Uterus (tissue), 4 donors: ENCODE results near the gene APOF. TPM values are rescaled to one million over a fixed set of nuclear protein-coding genes. Genes with fewer than 3 reads are reported as not detected.
"Not testable (repeated sequence)": the region's sequence is repeated elsewhere in the genome, so short reads cannot be mapped to it uniquely, and the experiment has no call there.

Experiments
- DNase-seq, 2 donors: peaks; one replicate each; pipeline ENCODE4 v3.0.0-alpha.2; 2019 to 2020
- H3K27ac ChIP-seq, 2 donors: fragments of 200-600 bp; sonication (generic); 1 replicate in 1 of 2; 2 replicates in 1 of 2; pipeline ENCODE4 v1.5.1; 2016 to 2018
- H3K27me3 ChIP-seq, 2 donors: fragments of 200-600 bp; sonication (generic); one replicate each; pipeline ENCODE4 v1.5.1; 2018 to 2019; ENCODE audit warnings: control low read depth in 1 of 2
- H3K36me3 ChIP-seq, 2 donors: fragments of 200-600 bp; sonication (generic); one replicate each; pipeline ENCODE4 v1.5.1; 2019; ENCODE audit warnings: control low read depth in 1 of 2
- H3K4me1 ChIP-seq, 2 donors: fragments of 200-600 bp; sonication (generic); one replicate each; pipeline ENCODE4 v1.5.1; 2018 to 2019; ENCODE audit warnings: control low read depth in 1 of 2
- H3K4me3 ChIP-seq, 2 donors: fragments of 200-600 bp; sonication (generic); 1 replicate in 1 of 2; 2 replicates in 1 of 2; pipeline ENCODE4 v1.5.1; 2018 to 2019; ENCODE audit warnings: mild to moderate bottlenecking in 1 of 2
- H3K9me3 ChIP-seq, 2 donors: fragments of 200-600 bp; sonication (generic); one replicate each; pipeline ENCODE4 v1.5.1; 2019; ENCODE audit warnings: control low read depth in 1 of 2
- CTCF ChIP-seq, 4 experiments: fragments of 200-600 bp in 2 of 4; fragments of 450-650 bp in 2 of 4; sonication (generic) in 2 of 4; IDR thresholded peaks; one replicate each; pipeline ENCODE4 v1.5.1; 2016 to 2019; ENCODE audit warnings: antibody characterized with exemption in 4 of 4, mild to moderate bottlenecking in 2 of 4, moderate library complexity in 1 of 4
- POLR2A ChIP-seq, 2 donors: fragments of 450-650 bp; IDR thresholded peaks; one replicate each; pipeline ENCODE4 v1.6.1; 2016; ENCODE audit warnings: antibody characterized with exemption in 2 of 2, mild to moderate bottlenecking in 1 of 2, moderate library complexity in 1 of 2
- intact Hi-C: fragments of 100-400 bp; cut with DNase I; formaldehyde crosslinking; loops from one replicate; pipeline ENCODE4 v1.15.1; 2023; ENCODE audit warnings: low total_unique reads
- total RNA-seq, 4 donors: library from RNA; depleted of rRNA in 3 of 4; stranded (reverse); fragments of >200 nt in 3 of 4; gene quantifications; one replicate each; pipeline versions ENCODE4 v1.1.0 to v1.2.4, GENCODE V29; 2014 to 2023
- donor health status: DM: yes; HTN: yes; CAD: no.

The APOF gene
- total RNA-seq, 4 donors from 2014 or later = not detected

GRCh38 chr12:56346675-56347074, 16.0 kb downstream of the APOF start:
- Histone ChIP-seq H3K27ac (no peak overlapping the region), H3K36me3 (no peaks in the 10 kb centered on the region), H3K4me1 (no peaks in the 10 kb centered on the region), H3K4me3 (no peak overlapping the region), H3K27me3 (no peaks in the 10 kb centered on the region), H3K9me3 (no peaks in the 10 kb centered on the region)
- TF ChIP-seq CTCF (IDR thresholded peaks at IDR 0.05) = no peak
- no peak for TF ChIP-seq POLR2A (IDR thresholded peaks at IDR 0.05)
- intact Hi-C loops = no loop called here
- no peak for DNase-seq

GRCh38 chr12:56342290-56342689, 20.4 kb downstream of the APOF start:
- H3K9me3 ChIP-seq, H3K4me3 ChIP-seq, H3K36me3 ChIP-seq, DNase-seq, H3K27me3 ChIP-seq, H3K4me1 ChIP-seq, H3K27ac ChIP-seq, intact Hi-C loops: not testable (repeated sequence)

GRCh38 chr12:56341616-56342015, 21.0 kb downstream of the APOF start:
- TF ChIP-seq POLR2A (IDR thresholded peaks at IDR 0.05) = no peak
- no peak for TF ChIP-seq CTCF (IDR thresholded peaks at IDR 0.05)
- no peak overlapping the region for H3K4me3 ChIP-seq
- H3K36me3 ChIP-seq = no peaks in the 10 kb centered on the region
- H3K9me3 ChIP-seq = no peaks in the 10 kb centered on the region
- intact Hi-C loops = no loop called here
- H3K27me3 ChIP-seq = no peaks in the 10 kb centered on the region
- H3K4me1 ChIP-seq = no peaks in the 10 kb centered on the region
- H3K27ac ChIP-seq = no peak overlapping the region
- no peak for DNase-seq

GRCh38 chr12:56339158-56339422, 23.6 kb downstream of the APOF start:
- Histone ChIP-seq H3K9me3 (no peaks in the 10 kb centered on the region), H3K4me1 (no peaks in the 10 kb centered on the region), H3K27me3 (no peaks in the 10 kb centered on the region), H3K27ac (no peak overlapping the region), H3K4me3 (no peak overlapping the region), H3K36me3 (no peaks in the 10 kb centered on the region)
- TF ChIP-seq POLR2A (IDR thresholded peaks at IDR 0.05) (no peak), CTCF (IDR thresholded peaks at IDR 0.05) (no peak)
- intact Hi-C loops = no loop called here
- DNase-seq = no peak

- no peaks in the 10 kb centered on the region for H3K27me3 ChIP-seq
- no peaks in the 10 kb centered on the region for H3K36me3 ChIP-seq
- intact Hi-C loops = no loop called here
- H3K4me1 ChIP-seq = no peaks in the 10 kb centered on the region
- TF ChIP-seq CTCF (IDR thresholded peaks at IDR 0.05) = no peak
- TF ChIP-seq POLR2A (IDR thresholded peaks at IDR 0.05) = no peak
- DNase-seq = no peak
- no peaks in the 10 kb centered on the region for H3K9me3 ChIP-seq
- H3K27ac ChIP-seq = no peak within 1 kb of the TSS
- H3K4me3 ChIP-seq = no peak within 1 kb of the TSS
Observed at GRCh38 chr12:56338308-56339157, 24.1 kb downstream of the APOF start, which contains the start of gene IL23A. IL23A (plus strand) TSS chr12:56338884; CDS start chr12:56339045, 161 bp downstream.
